Skeletal muscle cell (primary cell): Measurements from ENCODE around the gene LRPAP1.
"Not testable (repeated sequence)": the region's sequence is repeated elsewhere in the genome, so short reads cannot be mapped to it uniquely, and the experiment has no call there.

Experiments
- DNase-seq: peaks from one replicate; pipeline ENCODE4 v3.0.0-alpha.2; 2010; ENCODE audit warnings: low read depth
- H3K4me3 ChIP-seq: 2 replicates; pipeline ENCODE4 v1.5.1; 2011; ENCODE audit warnings: low read depth, mild to moderate bottlenecking, control low read depth, low read length, moderate library complexity

LRPAP1 gene

GRCh38 chr4:3531879-3532750 lies at the start of gene LRPAP1:
LRPAP1 (minus strand) TSS chr4:3532422; CDS start chr4:3532412, 10 bp downstream.
- DNase-seq = peak; percentile 49
- peak within 1 kb of the TSS; percentile 85 for H3K4me3 ChIP-seq

- H3K4me3 ChIP-seq, DNase-seq: not testable (repeated sequence)
These were observed 49.3 kb upstream of the LRPAP1 start for GRCh38 chr4:3581334-3582090.

- not testable (repeated sequence) for DNase-seq, H3K4me3 ChIP-seq
These were observed 48.6 kb upstream of the LRPAP1 start for GRCh38 chr4:3580859-3581258.

- H3K4me3 ChIP-seq, DNase-seq: not testable (repeated sequence)
These were observed 46.4 kb upstream of the LRPAP1 start for GRCh38 chr4:3578527-3579144.

GRCh38 chr4:3578052-3578451 lies 45.8 kb upstream of the LRPAP1 start:
- not testable (repeated sequence) for H3K4me3 ChIP-seq, DNase-seq

GRCh38 chr4:3577208-3577892 lies 45.1 kb upstream of the LRPAP1 start:
- DNase-seq, H3K4me3 ChIP-seq: not testable (repeated sequence)

- DNase-seq, H3K4me3 ChIP-seq: not testable (repeated sequence)
These were observed 44.4 kb upstream of the LRPAP1 start for GRCh38 chr4:3576533-3577207.

GRCh38 chr4:3575426-3576369 lies 43.5 kb upstream of the LRPAP1 start:
- DNase-seq, H3K4me3 ChIP-seq: not testable (repeated sequence)

GRCh38 chr4:3574865-3575264 lies 42.6 kb upstream of the LRPAP1 start:
- DNase-seq, H3K4me3 ChIP-seq: not testable (repeated sequence)

GRCh38 chr4:3574346-3574745 lies 42.1 kb upstream of the LRPAP1 start:
- not testable (repeated sequence) for DNase-seq, H3K4me3 ChIP-seq

- H3K4me3 ChIP-seq = no peak overlapping the region
- DNase-seq = no peak
These were observed 40.9 kb upstream of the LRPAP1 start for GRCh38 chr4:3573131-3573530.

- DNase-seq = no peak
- H3K4me3 ChIP-seq = no peak overlapping the region
These were observed 40.1 kb upstream of the LRPAP1 start for GRCh38 chr4:3572363-3572762.

- no peak overlapping the region for H3K4me3 ChIP-seq
- DNase-seq = no peak
These were observed 39.7 kb upstream of the LRPAP1 start for GRCh38 chr4:3571921-3572320.

- not testable (repeated sequence) for H3K4me3 ChIP-seq, DNase-seq
These were observed 38.7 kb upstream of the LRPAP1 start for GRCh38 chr4:3570923-3571322.

GRCh38 chr4:3569611-3570010 lies 37.4 kb upstream of the LRPAP1 start:
- DNase-seq, H3K4me3 ChIP-seq: not testable (repeated sequence)

- not testable (repeated sequence) for H3K4me3 ChIP-seq
These were observed 34.5 kb upstream of the LRPAP1 start for GRCh38 chr4:3566701-3567100.

GRCh38 chr4:3566301-3566700 lies 34.1 kb upstream of the LRPAP1 start:
- DNase-seq, H3K4me3 ChIP-seq: not testable (repeated sequence)

More at GRCh38 chr4:3566701-3567100, 34.5 kb upstream of the LRPAP1 start:
- not testable (repeated sequence) for DNase-seq

GRCh38 chr4:3564948-3565347 lies 32.7 kb upstream of the LRPAP1 start:
- H3K4me3 ChIP-seq, DNase-seq: not testable (repeated sequence)
